CD4-positive, alpha-beta T cell (primary cell): ENCODE measurements around the gene ZNF655. TPM values are rescaled to one million over a fixed set of nuclear protein-coding genes. Genes with fewer than 3 reads are reported as not detected.
A peak's percentile ranks its signal among the peaks of the same experiment; 100 is the strongest.

Experiments
- ATAC-seq: fragments of 200-7000 bp; cut with Tn5 transposase; one replicate; pipeline ENCODE4 v1.10.0; 2022; ENCODE audit warnings: mild to moderate bottlenecking; ENCODE audit not compliant: poor library complexity
- CTCF ChIA-PET: fragments of 350-600 bp; sonication (Branson Sonifier 250); formaldehyde crosslinking; loops from one replicate; lab custom pipeline; 2021; ENCODE audit warnings: antibody characterized with exemption, inconsistent platforms; lab: Charles Lee
- POLR2A ChIA-PET: fragments of 350-600 bp; sonication (Branson Sonifier 250); formaldehyde crosslinking; loops from one replicate; lab custom pipeline; 2021; ENCODE audit warnings: antibody characterized with exemption, inconsistent platforms; lab: Charles Lee
- DNase-seq, 14 experiments: peaks; one replicate each; pipeline ENCODE4 v3.0.0-alpha.2; 2013 to 2020; ENCODE audit warnings: mixed read lengths in 2 of 14
- H3K27ac ChIP-seq, 2 donors: one replicate each; pipeline versions ENCODE4 v1.5.1 to v1.7.0; 2013; ENCODE audit warnings: low read length in 2 of 2, low read depth in 1 of 2, mild to moderate bottlenecking in 1 of 2
- H3K27me3 ChIP-seq, 2 experiments: 1 replicate in 1 of 2; 2 replicates in 1 of 2; pipeline versions ENCODE4 v1.6.1 to v1.7.0; 2013; ENCODE audit warnings: low read length in 2 of 2, control low read depth in 1 of 2, mild to moderate bottlenecking in 1 of 2, moderate library complexity in 1 of 2; ENCODE audit not compliant: insufficient read depth in 2 of 2, control insufficient read depth in 1 of 2
- H3K36me3 ChIP-seq: one replicate; pipeline ENCODE4 v1.6.1; 2013; ENCODE audit warnings: low read length, control low read depth; ENCODE audit not compliant: insufficient read depth
- H3K4me1 ChIP-seq: one replicate; pipeline ENCODE4 v1.6.1; 2013; ENCODE audit warnings: low read length, control low read depth; ENCODE audit not compliant: insufficient read depth
- H3K4me3 ChIP-seq: one replicate; pipeline ENCODE4 v1.5.1; 2013; ENCODE audit warnings: mild to moderate bottlenecking, low read length, moderate library complexity
- H3K9me3 ChIP-seq, 2 experiments: 1 replicate in 1 of 2; 2 replicates in 1 of 2; pipeline versions ENCODE4 v1.6.1 to v1.7.0; 2013; ENCODE audit warnings: low read length in 2 of 2, mild to moderate bottlenecking in 2 of 2, control low read depth in 1 of 2, moderate library complexity in 1 of 2; ENCODE audit not compliant: control insufficient read depth in 1 of 2, insufficient read depth in 1 of 2
- H3K27ac Mint-ChIP-seq: one replicate; pipeline ENCODE4 v1.8.0; 2020; ENCODE audit warnings: mixed read lengths
- H3K27me3 Mint-ChIP-seq: one replicate; pipeline ENCODE4 v1.8.0; 2021; ENCODE audit warnings: mixed read lengths
- H3K36me3 Mint-ChIP-seq: one replicate; pipeline ENCODE4 v1.8.0; 2021; ENCODE audit warnings: low read depth, mixed read lengths
- H3K4me1 Mint-ChIP-seq: one replicate; pipeline ENCODE4 v1.8.0; 2021; ENCODE audit warnings: low read depth, mixed read lengths
- H3K4me3 Mint-ChIP-seq: one replicate; pipeline ENCODE4 v1.8.0; 2020; ENCODE audit warnings: mild to moderate bottlenecking, mixed read lengths
- H3K9me3 Mint-ChIP-seq: one replicate; pipeline ENCODE4 v1.8.0; 2020; ENCODE audit warnings: mixed read lengths
- CTCF ChIP-seq: fragments of 200-600 bp; IDR thresholded peaks from one replicate; pipeline ENCODE4 v1.8.0; 2022; ENCODE audit warnings: antibody characterized with exemption, mild to moderate bottlenecking
- intact Hi-C, 2 experiments: fragments of 100-400 bp; cut with DNase I in 1 of 2; cut with micrococcal nuclease in 1 of 2; formaldehyde crosslinking; loops; one replicate each; pipeline versions ENCODE4 v1.15.1 to v1.9.0; 2023 to 2025; cut with DNase I, micrococcal nuclease
- total RNA-seq, 174 experiments: library from RNA in 2 of 174; stranded (reverse) in 2 of 174; gene quantifications; one replicate each; pipeline ENCODE4 v1.2.3 and lab custom pipeline; 2021 to 2026

ZNF655 gene
- total RNA-seq, 2 experiments from 2014 or later, result 145 to 146 TPM

GRCh38 chr7:99571768-99572167 is 13.3 kb downstream of the ZNF655 start:
- ChIA-PET POLR2A (interaction anchor here (0.9 to 2.1 kb wide), 2 partner anchors 14 to 53 kb away, joined by 3 to 7 read pairs; partner anchors contain the start of gene ZNF655), CTCF (no interaction called here)
- H3K27ac Mint-ChIP-seq, result peak overlapping the region; percentile 32
- H3K36me3 ChIP-seq, result peaks cover 40% of the 10 kb centered on the region
- TF ChIP-seq CTCF, result no peak
- H3K4me3 Mint-ChIP-seq, result no peak overlapping the region
- no peaks in the 10 kb centered on the region for H3K9me3 Mint-ChIP-seq
- ATAC-seq (no peak), DNase-seq (no peak)
- H3K9me3 ChIP-seq, result no peaks in the 10 kb centered on the region
- H3K36me3 Mint-ChIP-seq, result peaks cover 57% of the 10 kb centered on the region
- H3K27me3 ChIP-seq, result no peaks in the 10 kb centered on the region
- H3K27me3 Mint-ChIP-seq, result no peaks in the 10 kb centered on the region
- intact Hi-C loops, result no loop called here
- no peak overlapping the region for H3K4me3 ChIP-seq
- H3K27ac ChIP-seq, result no peak overlapping the region
- H3K4me1 ChIP-seq, result no peaks in the 10 kb centered on the region
- H3K4me1 Mint-ChIP-seq, result no peaks in the 10 kb centered on the region

- H3K27ac Mint-ChIP-seq, result peak overlapping the region; percentile 9
These were observed 14.8 kb downstream of the ZNF655 start for GRCh38 chr7:99573257-99573656.

GRCh38 chr7:99576251-99576650 is 17.8 kb downstream of the ZNF655 start:
- Histone ChIP-seq H3K4me1 (peaks cover 14% of the 10 kb centered on the region), H3K27me3 (no peaks in the 10 kb centered on the region), H3K9me3 (no peaks in the 10 kb centered on the region), H3K27ac (no peak overlapping the region), H3K4me3 (no peak overlapping the region), H3K36me3 (peaks cover 12% of the 10 kb centered on the region)
- ATAC-seq, result no peak
- intact Hi-C loops, result no loop called here
- ChIA-PET POLR2A (no interaction called here), CTCF (no interaction called here)
- no peaks in the 10 kb centered on the region for H3K9me3 Mint-ChIP-seq
- DNase-seq, result no peak
- peaks cover 24% of the 10 kb centered on the region for H3K4me1 Mint-ChIP-seq
- H3K36me3 Mint-ChIP-seq, result peaks cover 28% of the 10 kb centered on the region
- no peak overlapping the region for H3K4me3 Mint-ChIP-seq
- H3K27me3 Mint-ChIP-seq, result no peaks in the 10 kb centered on the region
- no peak for TF ChIP-seq CTCF
- H3K27ac Mint-ChIP-seq, result peak overlapping the region; percentile 55

More at GRCh38 chr7:99573257-99573656, 14.8 kb downstream of the ZNF655 start:
- intact Hi-C loops, result no loop called here
- no peaks in the 10 kb centered on the region for H3K9me3 ChIP-seq
- ChIA-PET CTCF (no interaction called here), POLR2A (no interaction called here)
- ATAC-seq (no peak), DNase-seq (no peak)
- no peak for TF ChIP-seq CTCF
- H3K27me3 ChIP-seq, result no peaks in the 10 kb centered on the region
- peaks cover 48% of the 10 kb centered on the region for H3K36me3 Mint-ChIP-seq
- H3K4me1 ChIP-seq, result no peaks in the 10 kb centered on the region
- H3K4me1 Mint-ChIP-seq, result peaks cover 6% of the 10 kb centered on the region
- no peaks in the 10 kb centered on the region for H3K27me3 Mint-ChIP-seq
- no peaks in the 10 kb centered on the region for H3K9me3 Mint-ChIP-seq
- H3K4me3 Mint-ChIP-seq, result no peak overlapping the region
- no peak overlapping the region for H3K4me3 ChIP-seq
- H3K27ac ChIP-seq, result no peak overlapping the region
- H3K36me3 ChIP-seq, result peaks cover 39% of the 10 kb centered on the region
